ENCODE results near the gene APOO.

The APOO gene

GRCh38 chrX:23815376-23815775, 92.4 kb downstream of the APOO start:
- no peak for DNase-seq
- no peaks in the 10 kb centered on the region for H3K9me3 ChIP-seq
- no peaks in the 10 kb centered on the region for H3K4me1 ChIP-seq
- no peak overlapping the region for H3K4me3 ChIP-seq (ENCODE audit: low read depth, low read length)
- no peaks in the 10 kb centered on the region for H3K36me3 ChIP-seq
- H3K27me3 ChIP-seq: no peaks in the 10 kb centered on the region
- TF ChIP-seq CTCF (IDR thresholded peaks at IDR 0.05; ENCODE audit: low read depth, low read length): no peak

- H3K4me3 ChIP-seq (ENCODE audit: low read depth, low read length): no peak overlapping the region
- no peaks in the 10 kb centered on the region for H3K9me3 ChIP-seq
- no peaks in the 10 kb centered on the region for H3K27me3 ChIP-seq
- TF ChIP-seq CTCF (IDR thresholded peaks at IDR 0.05; ENCODE audit: low read depth, low read length): no peak
- no peaks in the 10 kb centered on the region for H3K36me3 ChIP-seq
- no peak for DNase-seq
- H3K4me1 ChIP-seq: no peaks in the 10 kb centered on the region
Measured at GRCh38 chrX:23813808-23814207, 93.9 kb downstream of the APOO start.

- H3K4me1 ChIP-seq: no peaks in the 10 kb centered on the region
- H3K4me3 ChIP-seq (ENCODE audit: low read depth, low read length): no peak overlapping the region
- H3K36me3 ChIP-seq: no peaks in the 10 kb centered on the region
- no peak for TF ChIP-seq CTCF (IDR thresholded peaks at IDR 0.05; ENCODE audit: low read depth, low read length)
- H3K27me3 ChIP-seq: no peaks in the 10 kb centered on the region
- no peak for DNase-seq
- H3K9me3 ChIP-seq: no peaks in the 10 kb centered on the region
Measured at GRCh38 chrX:23811656-23812055, 96.1 kb downstream of the APOO start.

- Histone ChIP-seq H3K27me3 (no peaks in the 10 kb centered on the region), H3K4me1 (no peaks in the 10 kb centered on the region), H3K4me3 (ENCODE audit: low read depth, low read length) (no peak overlapping the region), H3K36me3 (no peaks in the 10 kb centered on the region), H3K9me3 (no peaks in the 10 kb centered on the region)
- no peak for TF ChIP-seq CTCF (IDR thresholded peaks at IDR 0.05; ENCODE audit: low read depth, low read length)
- no peak for DNase-seq
Measured at GRCh38 chrX:23811108-23811651, 96.6 kb downstream of the APOO start.

- DNase-seq: no peak
- H3K9me3 ChIP-seq: no peaks in the 10 kb centered on the region
- H3K27me3 ChIP-seq: no peaks in the 10 kb centered on the region
- no peaks in the 10 kb centered on the region for H3K4me1 ChIP-seq
- no peak overlapping the region for H3K4me3 ChIP-seq (ENCODE audit: low read depth, low read length)
- H3K36me3 ChIP-seq: no peaks in the 10 kb centered on the region
- no peak for TF ChIP-seq CTCF (IDR thresholded peaks at IDR 0.05; ENCODE audit: low read depth, low read length)
Measured at GRCh38 chrX:23810279-23810678, 97.5 kb downstream of the APOO start.

- Histone ChIP-seq H3K9me3 (no peaks in the 10 kb centered on the region), H3K27me3 (no peaks in the 10 kb centered on the region), H3K36me3 (no peaks in the 10 kb centered on the region), H3K4me3 (ENCODE audit: low read depth, low read length) (no peak overlapping the region), H3K4me1 (no peaks in the 10 kb centered on the region)
- DNase-seq: no peak
- TF ChIP-seq CTCF (IDR thresholded peaks at IDR 0.05; ENCODE audit: low read depth, low read length): no peak
Measured at GRCh38 chrX:23805389-23805788, 102.3 kb downstream of the APOO start.
